GM23338 (cell line): ENCODE measurements around the gene AGRN. TPM values are rescaled to one million over a fixed set of nuclear protein-coding genes. Genes with fewer than 3 reads are reported as not detected.

Experiments
- ATAC-seq: fragments of 200-7000 bp; cut with Tn5 transposase; 3 replicates; pipeline ENCODE4 v1.9.1; 2020
- DNase-seq: peaks from one replicate; pipeline ENCODE4 v3.0.0-alpha.2; 2015; ENCODE audit warnings: low spot score
- H2AFZ ChIP-seq: fragments of 200-600 bp; sonication (generic); 2 replicates; pipeline ENCODE4 v1.8.0; 2016; ENCODE audit warnings: antibody characterized with exemption, mild to moderate bottlenecking, moderate library complexity
- H3F3A ChIP-seq: fragments of 200-600 bp; sonication (generic); replicated peaks from 2 replicates; pipeline ENCODE4 v1.8.0; 2017; ENCODE audit warnings: antibody characterized with exemption, mixed run types, low read depth
- H3K27ac ChIP-seq: fragments of 200-600 bp; sonication (generic); 2 replicates; pipeline ENCODE4 v1.6.1; 2016; ENCODE audit warnings: low read depth
- H3K27me3 ChIP-seq: fragments of 200-600 bp; sonication (generic); 2 replicates; pipeline ENCODE4 v1.8.0; 2016; ENCODE audit warnings: mild to moderate bottlenecking, mixed run types, moderate library complexity; ENCODE audit not compliant: insufficient read depth
- H3K36me3 ChIP-seq: fragments of 200-600 bp; sonication (generic); 2 replicates; pipeline ENCODE4 v1.8.0; 2016; ENCODE audit warnings: mild to moderate bottlenecking; ENCODE audit not compliant: insufficient read depth
- H3K4me1 ChIP-seq: fragments of 200-600 bp; sonication (generic); 2 replicates; pipeline ENCODE4 v1.8.0; 2016; ENCODE audit warnings: mild to moderate bottlenecking, moderate library complexity; ENCODE audit not compliant: insufficient read depth
- H3K4me2 ChIP-seq: fragments of 200-600 bp; sonication (generic); 2 replicates; pipeline ENCODE4 v1.7.1; 2017; ENCODE audit warnings: mixed run types
- H3K4me3 ChIP-seq: fragments of 200-600 bp; sonication (generic); 2 replicates; pipeline ENCODE4 v1.6.1; 2016; ENCODE audit warnings: mixed run types
- H3K79me2 ChIP-seq: fragments of 200-600 bp; sonication (generic); replicated peaks from 2 replicates; pipeline ENCODE4 v1.8.0; 2017; ENCODE audit warnings: mild to moderate bottlenecking; ENCODE audit not compliant: insufficient read depth
- H3K9me2 ChIP-seq: fragments of 200-600 bp; sonication (generic); 2 replicates; pipeline ENCODE4 v1.8.0; 2017; ENCODE audit not compliant: insufficient read depth
- H4K20me1 ChIP-seq: fragments of 200-600 bp; sonication (generic); replicated peaks from 2 replicates; pipeline ENCODE4 v1.8.0; 2017; ENCODE audit warnings: mild to moderate bottlenecking; ENCODE audit not compliant: insufficient read depth
- H3K27ac Mint-ChIP-seq: 2 replicates; pipeline ENCODE4 v1.8.0; 2020; ENCODE audit warnings: inconsistent platforms, mild to moderate bottlenecking, moderate library complexity, mixed read lengths
- H3K27me3 Mint-ChIP-seq: 3 replicates; pipeline ENCODE4 v1.8.0; 2022; ENCODE audit warnings: low read depth, mild to moderate bottlenecking, moderate library complexity, mixed read lengths, inconsistent platforms; ENCODE audit not compliant: insufficient read depth, poor library complexity
- H3K36me3 Mint-ChIP-seq: 3 replicates; pipeline ENCODE4 v1.8.0; 2021; ENCODE audit warnings: low read depth, mild to moderate bottlenecking, inconsistent platforms, moderate library complexity, mixed read lengths
- H3K4me1 Mint-ChIP-seq: 3 replicates; pipeline ENCODE4 v1.8.0; 2020; ENCODE audit warnings: mild to moderate bottlenecking, inconsistent platforms, mixed read lengths
- H3K4me3 Mint-ChIP-seq: 3 replicates; pipeline ENCODE4 v1.8.0; 2021; ENCODE audit warnings: moderate library complexity, mild to moderate bottlenecking, inconsistent platforms, mixed read lengths
- H3K9me3 Mint-ChIP-seq: 3 replicates; pipeline ENCODE4 v1.8.0; 2020; ENCODE audit warnings: moderate library complexity, mild to moderate bottlenecking, inconsistent platforms, mixed read lengths
- CREB1 ChIP-seq: fragments of 250-450 bp; sonication (Bioruptor Pico); IDR thresholded peaks from 2 replicates; pipeline ENCODE4 v1.5.0; 2020; ENCODE audit warnings: low read depth, mild to moderate bottlenecking, moderate library complexity
- EZH2 ChIP-seq: fragments of 200-600 bp; sonication (generic); IDR thresholded peaks from one replicate; pipeline ENCODE4 v1.8.0; 2017; ENCODE audit warnings: antibody characterized with exemption, mild to moderate bottlenecking, low read depth; ENCODE audit not compliant: unreplicated experiment
- EZH2phosphoT487 ChIP-seq: fragments of 200-600 bp; sonication (generic); IDR thresholded peaks from one replicate; pipeline ENCODE4 v1.8.1; 2018; ENCODE audit warnings: antibody characterized with exemption; ENCODE audit not compliant: unreplicated experiment
- JUNB ChIP-seq: IDR thresholded peaks from one replicate; pipeline ENCODE4 v1.6.1; 2016; ENCODE audit warnings: antibody characterized with exemption; ENCODE audit not compliant: unreplicated experiment
- NANOG ChIP-seq: IDR thresholded peaks from 2 replicates; pipeline ENCODE4 v1.6.1; 2016; ENCODE audit warnings: antibody characterized with exemption, borderline replicate concordance
- POLR2AphosphoS5 ChIP-seq: IDR thresholded peaks from 2 replicates; pipeline ENCODE4 v1.6.1; 2016; ENCODE audit warnings: antibody characterized with exemption, low read depth
- ZNF114 ChIP-seq: fragments of 250-450 bp; sonication (Bioruptor Pico); IDR thresholded peaks from 2 replicates; pipeline ENCODE4 v1.5.0; 2020; ENCODE audit warnings: mild to moderate bottlenecking, moderate library complexity
- polyA plus RNA-seq: library from polyadenylated mRNA; unstranded; fragments of >200 nt; fragmentation: Nextera tagmentation; extraction: Ambion mirVana; gene quantifications from 2 replicates; pipeline ENCODE4 v1.2.1, GENCODE V29; 2016
- total RNA-seq: library from RNA; depleted of rRNA; stranded (reverse); fragments of >200 nt; shearing (Covaris generic); gene quantifications from 2 replicates; pipeline ENCODE4 v1.2.3, GENCODE V29; 2014
- TF ChIP-seq, protein P1 (sequence below), 2 experiments: fragments of 200-600 bp in 1 of 2; sonication (generic) in 1 of 2; conservative IDR thresholded peaks; 2 replicates each; pipeline versions ENCODE4 v1.5.1 to v1.6.1; 2016 to 2017; ENCODE audit warnings: antibody characterized with exemption in 2 of 2, low read depth in 2 of 2, mild to moderate bottlenecking in 2 of 2, moderate library complexity in 1 of 2
- TF ChIP-seq, protein P2 (sequence below): IDR thresholded peaks from one replicate; pipeline ENCODE4 v1.6.1; 2018; ENCODE audit warnings: antibody characterized with exemption; ENCODE audit not compliant: unreplicated experiment
- TF ChIP-seq, protein P3 (sequence below): IDR thresholded peaks from 2 replicates; pipeline ENCODE4 v1.6.1; 2016; ENCODE audit warnings: antibody characterized with exemption

Gene AGRN
- total and polyA plus RNA-seq, 2 experiments from 2014 or later, result 12.3 to 185 TPM

DNA sequence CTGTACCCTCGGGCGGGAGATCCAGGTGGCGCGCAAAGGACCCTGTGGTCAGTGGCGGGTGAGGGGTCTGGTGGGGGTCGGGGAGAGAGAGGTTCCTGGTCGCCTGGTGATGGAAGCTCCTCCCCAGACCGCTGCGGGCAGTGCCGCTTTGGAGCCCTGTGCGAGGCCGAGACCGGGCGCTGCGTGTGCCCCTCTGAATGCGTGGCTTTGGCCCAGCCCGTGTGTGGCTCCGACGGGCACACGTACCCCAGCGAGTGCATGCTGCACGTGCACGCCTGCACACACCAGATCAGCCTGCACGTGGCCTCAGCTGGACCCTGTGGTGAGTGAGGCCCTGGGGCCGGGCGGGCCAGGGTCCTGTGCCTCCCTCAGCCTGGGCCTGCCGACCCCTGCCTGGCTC, 23.5 kb downstream of the AGRN start:
- no peak overlapping the region for H3K4me3 Mint-ChIP-seq
- H4K20me1 ChIP-seq, result peaks cover 9% of the 10 kb centered on the region; the same call in 1 of the 2 replicates

More for the DNA sequence above, 23.5 kb downstream of the AGRN start:
- H3K27me3 Mint-ChIP-seq, result peaks cover 26% of the 10 kb centered on the region
- peaks cover 17% of the 10 kb centered on the region for H3K36me3 Mint-ChIP-seq
- Histone ChIP-seq H3K36me3 (no peaks in the 10 kb centered on the region), H3K9me2 (no peaks in the 10 kb centered on the region), H3F3A (no peaks in the 10 kb centered on the region), H2AFZ (no peak overlapping the region), H3K27me3 (peaks cover 20% of the 10 kb centered on the region), H3K4me1 (peaks cover 7% of the 10 kb centered on the region; the same call in 1 of the 2 replicates), H3K79me2 (no peaks in the 10 kb centered on the region), H3K4me2 (no peak overlapping the region), H3K27ac (no peak overlapping the region), H3K4me3 (no peak overlapping the region)
- H3K9me3 Mint-ChIP-seq, result no peaks in the 10 kb centered on the region
- no peak overlapping the region for H3K27ac Mint-ChIP-seq
- DNase-seq, result no peak
- peaks cover 4% of the 10 kb centered on the region; the same call in 2 of the 3 replicates for H3K4me1 Mint-ChIP-seq
- no peak for ATAC-seq
- TF ChIP-seq, protein P1, sequence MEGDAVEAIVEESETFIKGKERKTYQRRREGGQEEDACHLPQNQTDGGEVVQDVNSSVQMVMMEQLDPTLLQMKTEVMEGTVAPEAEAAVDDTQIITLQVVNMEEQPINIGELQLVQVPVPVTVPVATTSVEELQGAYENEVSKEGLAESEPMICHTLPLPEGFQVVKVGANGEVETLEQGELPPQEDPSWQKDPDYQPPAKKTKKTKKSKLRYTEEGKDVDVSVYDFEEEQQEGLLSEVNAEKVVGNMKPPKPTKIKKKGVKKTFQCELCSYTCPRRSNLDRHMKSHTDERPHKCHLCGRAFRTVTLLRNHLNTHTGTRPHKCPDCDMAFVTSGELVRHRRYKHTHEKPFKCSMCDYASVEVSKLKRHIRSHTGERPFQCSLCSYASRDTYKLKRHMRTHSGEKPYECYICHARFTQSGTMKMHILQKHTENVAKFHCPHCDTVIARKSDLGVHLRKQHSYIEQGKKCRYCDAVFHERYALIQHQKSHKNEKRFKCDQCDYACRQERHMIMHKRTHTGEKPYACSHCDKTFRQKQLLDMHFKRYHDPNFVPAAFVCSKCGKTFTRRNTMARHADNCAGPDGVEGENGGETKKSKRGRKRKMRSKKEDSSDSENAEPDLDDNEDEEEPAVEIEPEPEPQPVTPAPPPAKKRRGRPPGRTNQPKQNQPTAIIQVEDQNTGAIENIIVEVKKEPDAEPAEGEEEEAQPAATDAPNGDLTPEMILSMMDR (conservative IDR thresholded peaks at IDR 0.05; ENCODE audit: low read depth in 2 of 2), result no peak
- TF ChIP-seq EZH2 (no peak), CREB1 (no peak), JUNB (no peak), ZNF114 (no peak), POLR2AphosphoS5 (no peak), EZH2phosphoT487 (no peak), NANOG (no peak)
- TF ChIP-seq, protein P2, sequence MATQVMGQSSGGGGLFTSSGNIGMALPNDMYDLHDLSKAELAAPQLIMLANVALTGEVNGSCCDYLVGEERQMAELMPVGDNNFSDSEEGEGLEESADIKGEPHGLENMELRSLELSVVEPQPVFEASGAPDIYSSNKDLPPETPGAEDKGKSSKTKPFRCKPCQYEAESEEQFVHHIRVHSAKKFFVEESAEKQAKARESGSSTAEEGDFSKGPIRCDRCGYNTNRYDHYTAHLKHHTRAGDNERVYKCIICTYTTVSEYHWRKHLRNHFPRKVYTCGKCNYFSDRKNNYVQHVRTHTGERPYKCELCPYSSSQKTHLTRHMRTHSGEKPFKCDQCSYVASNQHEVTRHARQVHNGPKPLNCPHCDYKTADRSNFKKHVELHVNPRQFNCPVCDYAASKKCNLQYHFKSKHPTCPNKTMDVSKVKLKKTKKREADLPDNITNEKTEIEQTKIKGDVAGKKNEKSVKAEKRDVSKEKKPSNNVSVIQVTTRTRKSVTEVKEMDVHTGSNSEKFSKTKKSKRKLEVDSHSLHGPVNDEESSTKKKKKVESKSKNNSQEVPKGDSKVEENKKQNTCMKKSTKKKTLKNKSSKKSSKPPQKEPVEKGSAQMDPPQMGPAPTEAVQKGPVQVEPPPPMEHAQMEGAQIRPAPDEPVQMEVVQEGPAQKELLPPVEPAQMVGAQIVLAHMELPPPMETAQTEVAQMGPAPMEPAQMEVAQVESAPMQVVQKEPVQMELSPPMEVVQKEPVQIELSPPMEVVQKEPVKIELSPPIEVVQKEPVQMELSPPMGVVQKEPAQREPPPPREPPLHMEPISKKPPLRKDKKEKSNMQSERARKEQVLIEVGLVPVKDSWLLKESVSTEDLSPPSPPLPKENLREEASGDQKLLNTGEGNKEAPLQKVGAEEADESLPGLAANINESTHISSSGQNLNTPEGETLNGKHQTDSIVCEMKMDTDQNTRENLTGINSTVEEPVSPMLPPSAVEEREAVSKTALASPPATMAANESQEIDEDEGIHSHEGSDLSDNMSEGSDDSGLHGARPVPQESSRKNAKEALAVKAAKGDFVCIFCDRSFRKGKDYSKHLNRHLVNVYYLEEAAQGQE, result no peak
- TF ChIP-seq, protein P3, sequence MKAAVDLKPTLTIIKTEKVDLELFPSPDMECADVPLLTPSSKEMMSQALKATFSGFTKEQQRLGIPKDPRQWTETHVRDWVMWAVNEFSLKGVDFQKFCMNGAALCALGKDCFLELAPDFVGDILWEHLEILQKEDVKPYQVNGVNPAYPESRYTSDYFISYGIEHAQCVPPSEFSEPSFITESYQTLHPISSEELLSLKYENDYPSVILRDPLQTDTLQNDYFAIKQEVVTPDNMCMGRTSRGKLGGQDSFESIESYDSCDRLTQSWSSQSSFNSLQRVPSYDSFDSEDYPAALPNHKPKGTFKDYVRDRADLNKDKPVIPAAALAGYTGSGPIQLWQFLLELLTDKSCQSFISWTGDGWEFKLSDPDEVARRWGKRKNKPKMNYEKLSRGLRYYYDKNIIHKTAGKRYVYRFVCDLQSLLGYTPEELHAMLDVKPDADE, result no peak
